Mesenchymal stem cell (in vitro differentiated cells and primary cell): ENCODE data around the gene MEGF9.

Experiments
- DNase-seq: peaks from one replicate; pipeline ENCODE4 v3.0.0-alpha.2; 2013
- H2AFZ ChIP-seq: one replicate; pipeline ENCODE4 v1.6.1; 2013; ENCODE audit warnings: low read depth, mild to moderate bottlenecking, control low read depth, inconsistent platforms, low read length, moderate library complexity
- H2AK5ac ChIP-seq: 2 replicates; pipeline ENCODE4 v1.6.1; 2013; ENCODE audit warnings: low read length, moderate library complexity, mild to moderate bottlenecking, inconsistent platforms; ENCODE audit not compliant: severe bottlenecking
- H2BK120ac ChIP-seq: one replicate; pipeline ENCODE4 v1.6.1; 2013; ENCODE audit warnings: low read depth, mild to moderate bottlenecking, inconsistent platforms, low read length, moderate library complexity
- H2BK12ac ChIP-seq, 2 experiments: one replicate each; pipeline ENCODE4 v1.6.1; 2013; ENCODE audit warnings: inconsistent platforms in 2 of 2, low read length in 2 of 2, mild to moderate bottlenecking in 2 of 2, moderate library complexity in 2 of 2, control low read depth in 1 of 2
- H2BK15ac ChIP-seq: one replicate; pipeline ENCODE4 v1.6.1; 2013; ENCODE audit warnings: mild to moderate bottlenecking, low read depth, inconsistent platforms; ENCODE audit not compliant: poor library complexity, severe bottlenecking
- H2BK5ac ChIP-seq: 2 replicates; pipeline ENCODE4 v1.6.1; 2013; ENCODE audit warnings: low read depth, mild to moderate bottlenecking, low read length, control low read depth, inconsistent platforms; ENCODE audit not compliant: poor library complexity, severe bottlenecking
- H3K14ac ChIP-seq, 2 experiments: one replicate each; pipeline ENCODE4 v1.6.1; 2013; ENCODE audit warnings: inconsistent platforms in 2 of 2, low read length in 2 of 2, control low read depth in 1 of 2, mild to moderate bottlenecking in 1 of 2, moderate library complexity in 1 of 2
- H3K18ac ChIP-seq, 2 experiments: one replicate each; pipeline ENCODE4 v1.6.1; 2013; ENCODE audit warnings: inconsistent platforms in 2 of 2, low read length in 2 of 2, control low read depth in 1 of 2, low read depth in 1 of 2, mild to moderate bottlenecking in 1 of 2
- H3K23ac ChIP-seq, 2 experiments: one replicate each; pipeline ENCODE4 v1.6.1; 2013; ENCODE audit warnings: inconsistent platforms in 2 of 2, low read length in 2 of 2, mild to moderate bottlenecking in 2 of 2, moderate library complexity in 2 of 2, control low read depth in 1 of 2
- H3K27ac ChIP-seq: 2 replicates; pipeline ENCODE4 v1.5.1; 2013; ENCODE audit warnings: mild to moderate bottlenecking, moderate library complexity, low read length, control low read depth, inconsistent platforms; ENCODE audit not compliant: poor library complexity, severe bottlenecking
- H3K27me3 ChIP-seq, 2 experiments: 2 replicates each; pipeline versions ENCODE4 v1.6.1 to v1.7.0; 2013; ENCODE audit warnings: low read length in 2 of 2, mild to moderate bottlenecking in 2 of 2, moderate library complexity in 2 of 2, control low read depth in 1 of 2, inconsistent platforms in 1 of 2; ENCODE audit not compliant: control insufficient read depth in 1 of 2, insufficient read depth in 1 of 2
- H3K36me3 ChIP-seq, 2 experiments: 2 replicates each; pipeline versions ENCODE4 v1.6.1 to v1.7.0; 2013; ENCODE audit warnings: low read length in 2 of 2, control low read depth in 1 of 2, inconsistent platforms in 1 of 2, low read depth in 1 of 2, mild to moderate bottlenecking in 1 of 2; ENCODE audit not compliant: insufficient read depth in 2 of 2, control insufficient read depth in 1 of 2
- H3K4ac ChIP-seq, 2 experiments: one replicate each; pipeline ENCODE4 v1.6.1; 2013; ENCODE audit warnings: inconsistent platforms in 2 of 2, low read length in 2 of 2, mild to moderate bottlenecking in 2 of 2, moderate library complexity in 2 of 2, control low read depth in 1 of 2, low read depth in 1 of 2
- H3K4me1 ChIP-seq: 2 replicates; pipeline ENCODE4 v1.6.1; 2013; ENCODE audit warnings: low read depth, low read length, control low read depth; ENCODE audit not compliant: control insufficient read depth, insufficient read depth
- H3K4me2 ChIP-seq: 2 replicates; pipeline ENCODE4 v1.6.1; 2013; ENCODE audit warnings: low read length, mild to moderate bottlenecking, inconsistent platforms; ENCODE audit not compliant: poor library complexity, severe bottlenecking
- H3K4me3 ChIP-seq, 2 experiments: 2 replicates each; pipeline versions ENCODE4 v1.5.1 to v1.7.0; 2013; ENCODE audit warnings: low read length in 2 of 2, mild to moderate bottlenecking in 2 of 2, control low read depth in 1 of 2, low read depth in 1 of 2; ENCODE audit not compliant: insufficient read depth in 1 of 2
- H3K79me1 ChIP-seq: replicated peaks from 2 replicates; pipeline ENCODE4 v1.6.1; 2013; ENCODE audit warnings: mild to moderate bottlenecking, control low read depth, low read length, inconsistent platforms; ENCODE audit not compliant: poor library complexity, severe bottlenecking
- H3K9ac ChIP-seq: 2 replicates; pipeline ENCODE4 v1.7.0; 2013; ENCODE audit warnings: mild to moderate bottlenecking, low read length, moderate library complexity
- H3K9me3 ChIP-seq: 2 replicates; pipeline ENCODE4 v1.7.0; 2013; ENCODE audit warnings: mild to moderate bottlenecking, low read length; ENCODE audit not compliant: control insufficient read depth
- H4K8ac ChIP-seq: one replicate; pipeline ENCODE4 v1.6.1; 2013; ENCODE audit warnings: inconsistent platforms, mild to moderate bottlenecking, low read length, moderate library complexity
- H4K91ac ChIP-seq: one replicate; pipeline ENCODE4 v1.6.1; 2013; ENCODE audit warnings: mild to moderate bottlenecking, low read length, inconsistent platforms
- WGBS: methylation state at CpG from one replicate; pipeline ENCODE4 v1.1.7; 2013; ENCODE audit warnings: mixed read lengths; 5-methylcytosine and 5-hydroxymethylcytosine counted together

MEGF9 gene

GRCh38 chr9:120662513-120662912 lies 51.8 kb downstream of the MEGF9 start:
- H3K9ac ChIP-seq: no peak overlapping the region
- H2BK12ac ChIP-seq: no peak overlapping the region

GRCh38 chr9:120659676-120660075 lies 54.6 kb downstream of the MEGF9 start:
- DNase-seq: no peak
- Histone ChIP-seq H2BK5ac (no peak overlapping the region), H3K4ac (no peak overlapping the region), H3K27me3 (no peaks in the 10 kb centered on the region), H3K27ac (no peak overlapping the region), H2BK12ac (no peak overlapping the region), H2BK120ac (no peak overlapping the region), H3K4me1 (peaks cover 2% of the 10 kb centered on the region), H2AFZ (no peak overlapping the region), H4K8ac (no peak overlapping the region), H3K14ac (no peak overlapping the region), H3K9ac (no peak overlapping the region), H3K23ac (no peak overlapping the region), H3K36me3 (no peaks in the 10 kb centered on the region), H3K9me3 (no peaks in the 10 kb centered on the region), H2BK15ac (no peak overlapping the region), H3K79me1 (peaks cover 5% of the 10 kb centered on the region), H3K4me2 (no peak overlapping the region), H3K4me3 (no peak overlapping the region), H2AK5ac (no peak overlapping the region), H4K91ac (no peak overlapping the region), H3K18ac (no peak overlapping the region)
- 100% methylated on average over 1 of the region's 2 CpGs for WGBS

More at GRCh38 chr9:120662513-120662912, 51.8 kb downstream of the MEGF9 start:
- Histone ChIP-seq H2BK5ac (no peak overlapping the region), H2AFZ (no peak overlapping the region), H3K9me3 (peaks cover 4% of the 10 kb centered on the region), H3K4me1 (peaks cover 2% of the 10 kb centered on the region), H4K8ac (no peak overlapping the region), H3K4me2 (no peak overlapping the region), H3K23ac (no peak overlapping the region), H3K4ac (no peak overlapping the region), H3K27ac (no peak overlapping the region), H4K91ac (no peak overlapping the region), H3K18ac (no peak overlapping the region), H3K27me3 (no peaks in the 10 kb centered on the region), H2BK15ac (no peak overlapping the region), H2BK120ac (no peak overlapping the region), H3K36me3 (no peaks in the 10 kb centered on the region), H2AK5ac (no peak overlapping the region), H3K79me1 (peaks cover 5% of the 10 kb centered on the region), H3K14ac (no peak overlapping the region), H3K4me3 (no peak overlapping the region)
- 93% methylated on average over 5 of the region's 8 CpGs for WGBS
- no peak for DNase-seq

- H2AFZ ChIP-seq: no peak overlapping the region
- no peak overlapping the region for H2AK5ac ChIP-seq
- 87% methylated on average over 3 of the region's 3 CpGs for WGBS
- no peak overlapping the region for H3K9ac ChIP-seq
- H3K36me3 ChIP-seq: no peaks in the 10 kb centered on the region
- H4K91ac ChIP-seq: no peak overlapping the region
- no peak overlapping the region for H3K14ac ChIP-seq
- no peak overlapping the region for H3K18ac ChIP-seq
- no peak overlapping the region for H2BK12ac ChIP-seq
- H3K9me3 ChIP-seq: no peaks in the 10 kb centered on the region
- H3K27me3 ChIP-seq: no peaks in the 10 kb centered on the region
- no peak for DNase-seq
- no peak overlapping the region for H2BK5ac ChIP-seq
- H3K79me1 ChIP-seq: peaks cover 5% of the 10 kb centered on the region
- H4K8ac ChIP-seq: no peak overlapping the region
- no peak overlapping the region for H3K4me2 ChIP-seq
- H3K4me1 ChIP-seq: peaks cover 2% of the 10 kb centered on the region
- H3K23ac ChIP-seq: no peak overlapping the region
- no peak overlapping the region for H3K4ac ChIP-seq
- H3K4me3 ChIP-seq: no peak overlapping the region
- no peak overlapping the region for H3K27ac ChIP-seq
- H2BK15ac ChIP-seq: no peak overlapping the region
- no peak overlapping the region for H2BK120ac ChIP-seq
Measured at GRCh38 chr9:120659209-120659608, 55.1 kb downstream of the MEGF9 start.

- H3K27ac ChIP-seq: no peak overlapping the region
- no peaks in the 10 kb centered on the region for H3K36me3 ChIP-seq
- no peak overlapping the region for H3K4ac ChIP-seq
- H4K8ac ChIP-seq: no peak overlapping the region
- H3K18ac ChIP-seq: no peak overlapping the region
- no peak overlapping the region for H2BK12ac ChIP-seq
- H2BK5ac ChIP-seq: no peak overlapping the region
- H2AFZ ChIP-seq: no peak overlapping the region
- no peak overlapping the region for H2BK120ac ChIP-seq
- peaks cover 7% of the 10 kb centered on the region for H3K79me1 ChIP-seq
- peak; percentile 32 for DNase-seq
- H2AK5ac ChIP-seq: no peak overlapping the region
- H3K14ac ChIP-seq: no peak overlapping the region
- H4K91ac ChIP-seq: no peak overlapping the region
- no peak overlapping the region for H3K9ac ChIP-seq
- no peak overlapping the region for H3K23ac ChIP-seq
- no peak overlapping the region for H3K4me2 ChIP-seq
- WGBS: 90% methylated on average over 2 of the region's 4 CpGs
- no peaks in the 10 kb centered on the region for H3K4me1 ChIP-seq
- H2BK15ac ChIP-seq: no peak overlapping the region
- H3K9me3 ChIP-seq: no peaks in the 10 kb centered on the region
- no peaks in the 10 kb centered on the region for H3K27me3 ChIP-seq
- H3K4me3 ChIP-seq: no peak overlapping the region
Measured at GRCh38 chr9:120655005-120655622, 59.2 kb downstream of the MEGF9 start.
